H1 (cell line): ENCODE data around the gene MIDN. TPM values are rescaled to one million over a fixed set of nuclear protein-coding genes. Genes with fewer than 3 reads are reported as not detected.
A peak's percentile ranks its signal among the peaks of the same experiment; 100 is the strongest.

Source experiments
- CTCF ChIA-PET: fragments of 300-600 bp; sonication (Branson Sonifier 250); formaldehyde crosslinking; loops from one replicate; lab custom pipeline; 2021; ENCODE audit not compliant: partially characterized antibody; lab: Charles Lee
- POLR2A ChIA-PET: fragments of 300-600 bp; sonication (Branson Sonifier 250); formaldehyde crosslinking; loops from one replicate; lab custom pipeline; 2021; ENCODE audit warnings: inconsistent platforms; ENCODE audit not compliant: partially characterized antibody; lab: Charles Lee
- DNase-seq, 2 experiments: peaks; one replicate each; pipeline versions ENCODE4 v3.0.0 to v3.0.0-alpha.2; 2010 to 2022; ENCODE audit warnings: low spot score in 2 of 2, low read depth in 1 of 2, mixed read lengths in 1 of 2
- FAIRE-seq: peaks from 2 replicates; lab custom pipeline; 2011; peaks lifted over from hg19 to GRCh38; lab: Jason Lieb, UNC
- H2AFZ ChIP-seq: 2 replicates; pipeline ENCODE4 v1.8.1; 2012; ENCODE audit warnings: low read length, inconsistent platforms
- H2AK5ac ChIP-seq: 2 replicates; pipeline ENCODE4 v1.6.1; 2013; ENCODE audit warnings: low read depth, low read length
- H2BK120ac ChIP-seq: replicated peaks from 2 replicates; pipeline ENCODE3; 2013; ENCODE audit warnings: low read depth, low read length, inconsistent platforms
- H2BK12ac ChIP-seq: 2 replicates; pipeline ENCODE4 v1.6.1; 2013; ENCODE audit warnings: low read depth, low read length
- H2BK15ac ChIP-seq: 2 replicates; pipeline ENCODE4 v1.6.1; 2013; ENCODE audit warnings: low read length
- H2BK20ac ChIP-seq: 2 replicates; pipeline ENCODE4 v1.6.1; 2013; ENCODE audit warnings: low read length
- H2BK5ac ChIP-seq: 2 replicates; pipeline ENCODE4 v1.6.1; 2013; ENCODE audit warnings: low read depth, low read length
- H3K14ac ChIP-seq: 2 replicates; pipeline ENCODE4 v1.6.1; 2013; ENCODE audit warnings: inconsistent platforms; ENCODE audit not compliant: insufficient read length
- H3K18ac ChIP-seq: 2 replicates; pipeline ENCODE4 v1.6.1; 2013; ENCODE audit warnings: low read length; ENCODE audit errors: extremely low read depth
- H3K23ac ChIP-seq: 2 replicates; pipeline ENCODE4 v1.6.1; 2013; ENCODE audit warnings: inconsistent platforms; ENCODE audit not compliant: insufficient read length
- H3K23me2 ChIP-seq: 2 replicates; pipeline ENCODE4 v1.6.1; 2013; ENCODE audit warnings: low read depth, low read length
- H3K27ac ChIP-seq: 2 replicates; pipeline ENCODE4 v1.6.1; 2011; ENCODE audit warnings: low read depth, low read length, inconsistent platforms
- H3K27me3 ChIP-seq, 4 experiments: replicated peaks in 1 of 4; 1 replicate in 1 of 4; 2 replicates in 3 of 4; pipeline versions ENCODE4 v1.6.1 to v1.8.1; 2011 to 2013; ENCODE audit warnings: low read length in 3 of 4, mild to moderate bottlenecking in 3 of 4, inconsistent platforms in 2 of 4, mixed read lengths in 2 of 4, moderate library complexity in 1 of 4; ENCODE audit not compliant: control insufficient read depth in 3 of 4, insufficient read depth in 3 of 4; ENCODE audit errors: extremely low read depth in 1 of 4
- H3K36me3 ChIP-seq, 4 experiments: 2 replicates each; pipeline versions ENCODE4 v1.6.1 to v1.8.1; 2011 to 2013; ENCODE audit warnings: mild to moderate bottlenecking in 4 of 4, low read length in 3 of 4, moderate library complexity in 2 of 4, control low read depth in 1 of 4, inconsistent platforms in 1 of 4; ENCODE audit not compliant: insufficient read depth in 4 of 4, control insufficient read depth in 2 of 4
- H3K4ac ChIP-seq: replicated peaks from 2 replicates; pipeline ENCODE3; 2013; ENCODE audit warnings: low read length, low read depth, mixed read lengths, inconsistent platforms; ENCODE audit not compliant: insufficient read length
- H3K4me1 ChIP-seq, 4 experiments: replicated peaks in 1 of 4; 1 replicate in 1 of 4; 2 replicates in 3 of 4; pipeline versions ENCODE4 v1.6.1 to v1.8.1; 2011 to 2013; ENCODE audit warnings: low read length in 3 of 4, inconsistent platforms in 2 of 4, mixed read lengths in 1 of 4; ENCODE audit not compliant: insufficient read depth in 4 of 4, control insufficient read depth in 3 of 4
- H3K4me2 ChIP-seq, 2 experiments: 2 replicates each; pipeline versions ENCODE4 v1.6.1 to v1.8.1; 2011 to 2013; ENCODE audit warnings: low read depth in 2 of 2, low read length in 2 of 2, control low read depth in 1 of 2, inconsistent platforms in 1 of 2, mild to moderate bottlenecking in 1 of 2; ENCODE audit not compliant: insufficient read depth in 1 of 2
- H3K4me3 ChIP-seq, 4 experiments: fragments of 200-600, 300-600 bp in 1 of 4; sonication (generic), shearing (Covaris generic), sonication (Bioruptor Twin) in 1 of 4; 2 replicates each; pipeline versions ENCODE4 v1.5.1 to v1.8.1; 2011 to 2016; ENCODE audit warnings: low read length in 4 of 4, low read depth in 3 of 4, control low read depth in 2 of 4, inconsistent platforms in 2 of 4, mild to moderate bottlenecking in 2 of 4, mixed read lengths in 1 of 4, moderate library complexity in 1 of 4; ENCODE audit not compliant: insufficient read depth in 2 of 4; ENCODE audit errors: extremely low read depth in 1 of 4
- H3K56ac ChIP-seq: replicated peaks from 2 replicates; pipeline ENCODE3; 2013; ENCODE audit warnings: low read depth, mild to moderate bottlenecking, mixed read lengths, low read length, inconsistent platforms; ENCODE audit not compliant: insufficient read length
- H3K79me1 ChIP-seq: 2 replicates; pipeline ENCODE4 v1.6.1; 2013; ENCODE audit warnings: low read depth, low read length, control low read depth
- H3K79me2 ChIP-seq, 2 experiments: 2 replicates each; pipeline versions ENCODE4 v1.6.1 to v1.8.1; 2012 to 2013; ENCODE audit warnings: low read length in 2 of 2, mild to moderate bottlenecking in 2 of 2, inconsistent platforms in 1 of 2; ENCODE audit not compliant: insufficient read depth in 2 of 2, control insufficient read depth in 1 of 2
- H3K9ac ChIP-seq, 4 experiments: replicated peaks in 1 of 4; 1 replicate in 1 of 4; 2 replicates in 3 of 4; pipeline versions ENCODE4 v1.6.1 to v1.8.1; 2011 to 2013; ENCODE audit warnings: low read depth in 3 of 4, low read length in 3 of 4, control low read depth in 2 of 4, mild to moderate bottlenecking in 2 of 4, moderate library complexity in 2 of 4, inconsistent platforms in 1 of 4; ENCODE audit errors: extremely low read depth in 1 of 4
- H3K9me3 ChIP-seq, 2 experiments: 2 replicates each; pipeline versions ENCODE4 v1.6.1 to v1.8.1; 2012 to 2013; ENCODE audit warnings: mild to moderate bottlenecking in 2 of 2, moderate library complexity in 2 of 2, control low read depth in 1 of 2, inconsistent platforms in 1 of 2, low read depth in 1 of 2, low read length in 1 of 2, mixed read lengths in 1 of 2; ENCODE audit not compliant: insufficient read depth in 2 of 2
- H4K20me1 ChIP-seq, 2 experiments: replicated peaks in 1 of 2; 2 replicates each; pipeline versions ENCODE3 to v1.8.1; 2011 to 2013; ENCODE audit warnings: inconsistent platforms in 2 of 2, low read length in 2 of 2, mild to moderate bottlenecking in 1 of 2; ENCODE audit not compliant: insufficient read depth in 2 of 2, control insufficient read depth in 1 of 2
- H4K5ac ChIP-seq: 2 replicates; pipeline ENCODE4 v1.6.1; 2013; ENCODE audit warnings: low read length, low read depth, mixed read lengths, inconsistent platforms; ENCODE audit not compliant: insufficient read length
- H4K8ac ChIP-seq: 2 replicates; pipeline ENCODE4 v1.8.0; 2013; ENCODE audit warnings: mild to moderate bottlenecking, moderate library complexity, low read length, inconsistent platforms; ENCODE audit not compliant: insufficient read depth; ENCODE audit errors: extremely low read depth
- H4K91ac ChIP-seq: replicated peaks from 2 replicates; pipeline ENCODE3; 2013; ENCODE audit warnings: low read length, mixed read lengths, inconsistent platforms; ENCODE audit not compliant: insufficient read length
- KDM1A ChIP-seq: fragments of 200-600, 300-600 bp; sonication (generic); IDR thresholded peaks from 2 replicates; pipeline ENCODE4 v1.7.1; 2016; ENCODE audit warnings: mild to moderate bottlenecking, low read length, borderline replicate concordance
- MAX ChIP-seq: IDR thresholded peaks from 2 replicates; pipeline ENCODE4 v1.6.1; 2012; ENCODE audit warnings: inconsistent platforms
- SP2 ChIP-seq: IDR thresholded peaks from 2 replicates; pipeline ENCODE4 v1.6.1; 2012; ENCODE audit warnings: mild to moderate bottlenecking, low read length, inconsistent platforms
- WGBS, 2 experiments: shearing (Covaris generic) in 1 of 2; methylation state at CpG; one replicate each; pipeline versions ENCODE4 v1.1.6 to v1.1.7; 2013 to 2015; ENCODE audit warnings: low lambda C conversion rate in 2 of 2, mixed read lengths in 2 of 2, inconsistent platforms in 1 of 2, low coverage in 1 of 2, missing lambda C conversion rate in 1 of 2; ENCODE audit not compliant: insufficient replicate concordance in 2 of 2, insufficient coverage in 1 of 2, insufficient read length in 1 of 2; ENCODE audit errors: extremely low coverage in 1 of 2, missing lambda C conversion rate in 1 of 2; 5-methylcytosine and 5-hydroxymethylcytosine counted together
- polyA plus RNA-seq, 7 experiments: library from polyadenylated mRNA; depleted of rRNA in 3 of 7; stranded (reverse) in 5 of 7; unstranded in 2 of 7; fragments of >200 nt in 5 of 7; fragments of 200-250 nt in 2 of 7; gene quantifications; 1 replicate in 5 of 7; 2 replicates in 1 of 7; 4 replicates in 1 of 7; pipeline versions ENCODE4 v1.2.1 to v1.2.3, GENCODE V29; 2011 to 2013; ENCODE audit warnings: missing spikeins in 2 of 7, mixed read lengths in 2 of 7
- total RNA-seq: library from RNA; stranded (reverse); fragmentation: NEBNext Ultra II Directional; extraction: Animal tissue kit (Norgen Biotek cat#: 25700); gene quantifications from 2 replicates; pipeline ENCODE4 v1.2.1, GENCODE V29; 2021

The MIDN gene
- total and polyA plus RNA-seq, 2 of the 8 experiments (the other 6 are each of a cell fraction or from before 2014, with no cell fraction given) = 39.8 to 159 TPM

DNA sequence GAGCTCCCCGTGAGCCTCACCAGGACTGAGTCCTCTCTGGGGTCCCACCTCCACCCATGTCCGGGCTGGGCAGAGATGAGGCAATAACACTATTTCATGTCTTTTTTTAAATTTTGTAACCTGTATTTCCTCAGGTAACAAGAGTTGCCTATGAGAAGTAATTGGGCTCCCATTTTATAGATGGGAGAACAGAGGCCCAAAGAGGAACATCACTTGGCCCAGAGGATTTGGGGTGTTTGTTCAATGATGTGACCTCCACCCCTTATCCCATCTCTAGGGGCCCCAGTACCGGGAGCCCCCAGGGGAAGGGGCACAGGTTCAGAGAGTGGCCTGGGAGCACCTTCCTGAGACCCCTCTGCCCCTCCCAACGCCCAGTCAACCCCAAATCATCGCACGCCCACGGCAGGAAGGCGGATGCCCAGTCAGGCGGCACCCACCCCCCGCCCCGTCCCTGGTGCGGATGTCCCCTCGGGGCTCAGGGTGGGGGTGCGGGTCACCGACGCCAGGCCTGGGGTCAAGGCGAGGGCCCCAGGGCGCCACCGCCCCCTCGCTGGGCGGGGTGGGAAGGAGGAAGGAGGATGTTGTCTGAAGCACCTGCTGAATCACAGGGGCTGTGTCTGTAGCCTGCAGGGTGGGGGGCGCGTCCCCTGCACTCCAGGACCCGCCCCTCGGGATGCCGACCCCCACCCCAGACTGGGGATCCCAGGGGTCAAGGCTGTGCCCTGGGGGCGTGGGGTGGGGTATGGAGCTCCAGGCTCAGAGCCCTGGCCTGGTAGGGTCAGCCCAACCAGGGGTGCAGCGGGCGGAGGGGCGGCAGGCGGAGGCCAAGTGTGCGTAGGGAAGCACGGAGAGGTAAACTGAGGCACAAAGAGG, 11.7 kb downstream of the MIDN start:
- H2BK5ac ChIP-seq = peak overlapping the region; percentile 81; the same call in 1 of the 2 replicates
- H3K36me3 ChIP-seq = peaks cover 10 to 33% (median 15%) of the 10 kb centered on the region in 4 experiments
- H3K79me1 ChIP-seq = 0 out of 2 replicates have a peak, but pooled peaks cover 2% of the 10 kb centered on the region
- H3K23me2 ChIP-seq = peaks cover 19% of the 10 kb centered on the region; the same call in 1 of the 2 replicates
- no peak overlapping the region; the same call in 1 of the 2 replicates for H3K18ac ChIP-seq
- H2BK20ac ChIP-seq = no peak overlapping the region
- peaks cover 11 to 20% of the 10 kb centered on the region in 2 experiments for H4K20me1 ChIP-seq
- H2BK12ac ChIP-seq = no peak overlapping the region
- peak overlapping the region; percentile 53; the same call in 1 of the 2 replicates for H2AK5ac ChIP-seq
- no peak overlapping the region for H3K23ac ChIP-seq
- H3K9ac ChIP-seq = no peak overlapping the region; a peak in 1 of 7 replicates
- no peak overlapping the region for H3K4ac ChIP-seq
- H3K79me2 ChIP-seq = peaks cover 0 to 5% of the 10 kb centered on the region in 2 experiments; a peak in 1 of 4 replicates
- DNase-seq = no peak
- H3K14ac ChIP-seq = no peak overlapping the region
- POLR2A ChIA-PET = interaction anchor here (0.9 to 19.4 kb wide), 9 partner anchors 4 to 233 kb away, joined by 3 to 456 read pairs (median 6); partner anchors contain the start of genes ATP5F1D, CBARP, CIRBP and CNN2
- H2AFZ ChIP-seq = no peak overlapping the region
- peaks cover 0 to 52% (median 33%) of the 10 kb centered on the region in 4 experiments; a peak in 6 of 7 replicates for H3K4me1 ChIP-seq
- H2BK120ac ChIP-seq = no peak overlapping the region
- CTCF ChIA-PET = interaction anchor here (0.9 to 15.9 kb wide), 4 partner anchors 8 to 16 kb away, joined by 3 to 212 read pairs (median 6); partner anchors contain the start of gene ATP5F1D
- H3K27me3 ChIP-seq = no peaks in the 10 kb centered on the region; a peak in 1 of 7 replicates
- 26% methylated on average over 23 of the region's 33 CpGs; no CpG with 5 or more reads in 1 of the 2 experiments for WGBS, 2 experiments
- H4K5ac ChIP-seq = no peak overlapping the region
- TF ChIP-seq MAX = peak; percentile 17; the same call in 1 of the 2 replicates
- no peak for TF ChIP-seq SP2
- peak; percentile 82; the same call in 1 of the 2 replicates for TF ChIP-seq KDM1A
- peak overlapping the region; percentile 85 for H4K91ac ChIP-seq
- H2BK15ac ChIP-seq = no peak overlapping the region
- H3K9me3 ChIP-seq = no peaks in the 10 kb centered on the region
- no peak overlapping the region for H4K8ac ChIP-seq
- H3K4me2 ChIP-seq = peak overlapping the region; percentile 83 to 94
- H3K56ac ChIP-seq = no peak overlapping the region
- H3K4me3 ChIP-seq = peak overlapping the region in 3 of 4 experiments; percentile 9 to 77 (median 14); a peak in 4 of 8 replicates
- FAIRE-seq = no peak
- H3K27ac ChIP-seq = no peak overlapping the region; the same call in 1 of the 2 replicates
